SK-N-SH (cell line): Measurements from ENCODE around the gene ADAMTS4. TPM values are rescaled to one million over a fixed set of nuclear protein-coding genes. Genes with fewer than 3 reads are reported as not detected.

Experiments
- CTCF ChIA-PET: fragments of 300-600, 350-600 bp; formaldehyde crosslinking; extraction: SDS; loops from one replicate; lab custom pipeline; 2021; lab: Yijun Ruan, JAX
- POLR2A ChIA-PET: fragments of 350-600 bp; sonication (Branson Sonifier 250); formaldehyde crosslinking; extraction: SDS; loops from one replicate; lab custom pipeline; 2020; ENCODE audit warnings: antibody characterized with exemption, inconsistent platforms; lab: Yijun Ruan, JAX
- DNase-seq: peaks from one replicate; pipeline ENCODE4 v3.0.0; 2012
- H2AFZ ChIP-seq: fragments of 200-600 bp; sonication (generic); 2 replicates; pipeline ENCODE4 v1.8.1; 2016; ENCODE audit warnings: antibody characterized with exemption, mild to moderate bottlenecking, low read depth
- H3F3A ChIP-seq: fragments of 200-600 bp; sonication (generic); replicated peaks from 2 replicates; pipeline ENCODE3; 2016; ENCODE audit warnings: antibody characterized with exemption, mild to moderate bottlenecking; ENCODE audit not compliant: insufficient read depth
- H3K27ac ChIP-seq, 2 experiments: fragments of 200-500 bp in 1 of 2; fragments of 200-600 bp in 1 of 2; sonication (Bioruptor generic) in 1 of 2; sonication (generic), shearing (Covaris generic) in 1 of 2; 2 replicates each; pipeline versions ENCODE4 v1.5.1 to v1.6.1; 2014 to 2016; ENCODE audit warnings: low read depth in 2 of 2, inconsistent platforms in 1 of 2, low read length in 1 of 2, mild to moderate bottlenecking in 1 of 2, mixed read lengths in 1 of 2
- H3K27me3 ChIP-seq: fragments of 200-600 bp; sonication (generic), shearing (Covaris generic); 2 replicates; pipeline ENCODE4 v1.6.1; 2016; ENCODE audit warnings: mixed run types; ENCODE audit not compliant: insufficient read depth
- H3K36me3 ChIP-seq, 2 experiments: fragments of 200-500 bp in 1 of 2; fragments of 200-600 bp in 1 of 2; sonication (Bioruptor generic) in 1 of 2; sonication (generic) in 1 of 2; replicated peaks in 1 of 2; 2 replicates each; pipeline versions ENCODE3 to v1.5.1; 2014 to 2016; ENCODE audit warnings: low read length in 1 of 2, mild to moderate bottlenecking in 1 of 2; ENCODE audit not compliant: insufficient read depth in 2 of 2, control insufficient read depth in 1 of 2
- H3K4me1 ChIP-seq, 2 experiments: fragments of 200-500 bp in 1 of 2; fragments of 200-600 bp in 1 of 2; sonication (Bioruptor generic) in 1 of 2; sonication (generic), shearing (Covaris generic) in 1 of 2; 2 replicates each; pipeline versions ENCODE4 v1.5.1 to v1.6.1; 2014 to 2016; ENCODE audit warnings: low read depth in 1 of 2, low read length in 1 of 2, mixed run types in 1 of 2; ENCODE audit not compliant: insufficient read depth in 2 of 2, control insufficient read depth in 1 of 2
- H3K4me2 ChIP-seq: fragments of 200-600 bp; sonication (generic), shearing (Covaris generic); 2 replicates; pipeline ENCODE4 v1.6.1; 2017; ENCODE audit warnings: mixed run types
- H3K4me3 ChIP-seq, 2 experiments: fragments of 200-500 bp in 1 of 2; fragments of 200-600 bp in 1 of 2; sonication (Bioruptor generic) in 1 of 2; sonication (generic), shearing (Covaris generic) in 1 of 2; 2 replicates each; pipeline versions ENCODE4 v1.5.1 to v1.8.1; 2014 to 2016; ENCODE audit warnings: low read depth in 2 of 2, inconsistent platforms in 1 of 2, low read length in 1 of 2, mild to moderate bottlenecking in 1 of 2, mixed read lengths in 1 of 2, moderate library complexity in 1 of 2
- H3K79me2 ChIP-seq: fragments of 200-600 bp; sonication (generic); 2 replicates; pipeline ENCODE4 v1.8.1; 2017; ENCODE audit warnings: mild to moderate bottlenecking; ENCODE audit not compliant: insufficient read depth
- H3K9ac ChIP-seq: fragments of 200-600 bp; sonication (generic); 2 replicates; pipeline ENCODE4 v1.6.1; 2017; ENCODE audit warnings: mixed run types
- H3K9me2 ChIP-seq: fragments of 200-600 bp; sonication (generic); 2 replicates; pipeline ENCODE4 v1.6.1; 2017; ENCODE audit warnings: mixed run types
- H3K9me3 ChIP-seq: fragments of 200-600 bp; sonication (generic); 2 replicates; pipeline ENCODE4 v1.6.1; 2017; ENCODE audit warnings: mixed run types, mild to moderate bottlenecking, moderate library complexity
- H4K20me1 ChIP-seq: fragments of 200-600 bp; sonication (generic); 2 replicates; pipeline ENCODE4 v1.6.1; 2017; ENCODE audit warnings: mild to moderate bottlenecking, mixed run types; ENCODE audit not compliant: insufficient read depth
- CHD2 ChIP-seq: fragments of 150-350 bp; IDR thresholded peaks from 2 replicates; pipeline ENCODE4 v1.6.1; 2018; ENCODE audit warnings: low read length; ENCODE audit not compliant: partially characterized antibody
- ELF1 ChIP-seq: IDR thresholded peaks from 2 replicates; pipeline ENCODE4 v1.4.0; 2012
- EZH2phosphoT487 ChIP-seq: fragments of 200-600 bp; sonication (generic); IDR thresholded peaks from 2 replicates; pipeline ENCODE4 v1.6.1; 2017; ENCODE audit warnings: low read depth, mixed run types, mild to moderate bottlenecking, antibody characterized with exemption, moderate library complexity, borderline replicate concordance
- FOSL2 ChIP-seq: IDR thresholded peaks from 2 replicates; pipeline ENCODE4 v1.4.0; 2012; ENCODE audit warnings: low read depth, mild to moderate bottlenecking, moderate library complexity, borderline replicate concordance
- FOXJ3 ChIP-seq: sonication (generic); formaldehyde crosslinking; IDR thresholded peaks from 2 replicates; pipeline ENCODE4 v1.5.1; 2020; ENCODE audit warnings: mild to moderate bottlenecking, missing genetic modification reagents
- FOXM1 ChIP-seq: IDR thresholded peaks from 2 replicates; pipeline ENCODE4 v1.4.0; 2012; ENCODE audit warnings: low read depth, mild to moderate bottlenecking
- GABPA ChIP-seq: IDR thresholded peaks from 2 replicates; pipeline ENCODE4 v1.4.0; 2012; ENCODE audit warnings: low read depth, mild to moderate bottlenecking
- GATA2 ChIP-seq: sonication (generic); formaldehyde crosslinking; IDR thresholded peaks from 2 replicates; pipeline ENCODE4 v1.5.0; 2020; ENCODE audit warnings: mild to moderate bottlenecking, missing genetic modification reagents
- MAX ChIP-seq: IDR thresholded peaks from 2 replicates; pipeline ENCODE4 v1.4.0; 2012; ENCODE audit warnings: low read depth
- MEF2A ChIP-seq: IDR thresholded peaks from 2 replicates; pipeline ENCODE4 v1.4.0; 2012; ENCODE audit warnings: low read depth, borderline replicate concordance
- NRF1 ChIP-seq: IDR thresholded peaks from 2 replicates; pipeline ENCODE4 v1.6.1; 2012; ENCODE audit warnings: low read depth, mild to moderate bottlenecking, low read length
- PBX3 ChIP-seq: IDR thresholded peaks from 2 replicates; pipeline ENCODE4; 2012
- RAD21 ChIP-seq: IDR thresholded peaks from 2 replicates; pipeline ENCODE4 v1.6.1; 2012; ENCODE audit warnings: mild to moderate bottlenecking, low read length
- RCOR1 ChIP-seq: fragments of 150-350 bp; IDR thresholded peaks from 2 replicates; pipeline ENCODE4 v1.6.1; 2017; ENCODE audit warnings: antibody characterized with exemption, low read length
- RFX5 ChIP-seq: IDR thresholded peaks from 2 replicates; pipeline ENCODE4 v1.6.1; 2012; ENCODE audit warnings: mild to moderate bottlenecking, improper control_type of control experiment, low read length
- SIN3A ChIP-seq: IDR thresholded peaks from 2 replicates; pipeline ENCODE4 v1.6.1; 2012; ENCODE audit warnings: low read depth, mild to moderate bottlenecking, low read length, moderate library complexity, borderline replicate concordance
- SMC3 ChIP-seq: IDR thresholded peaks from 2 replicates; pipeline ENCODE4 v1.6.1; 2012; ENCODE audit warnings: low read depth, low read length, improper control_type of control experiment
- TAF1 ChIP-seq: IDR thresholded peaks from 2 replicates; pipeline ENCODE4 v1.6.1; 2012; ENCODE audit warnings: low read depth, mild to moderate bottlenecking, low read length, moderate library complexity, borderline replicate concordance
- TEAD4 ChIP-seq: IDR thresholded peaks from 2 replicates; pipeline ENCODE4 v1.4.0; 2012; ENCODE audit warnings: mild to moderate bottlenecking, borderline replicate concordance; ENCODE audit not compliant: insufficient read depth
- YY1 ChIP-seq: IDR thresholded peaks from 2 replicates; pipeline ENCODE4 v1.4.0; 2012; ENCODE audit warnings: low read depth, mild to moderate bottlenecking
- WGBS: methylation state at CpG from one replicate; pipeline ENCODE4 v1.1.6; 2017; ENCODE audit warnings: low lambda C conversion rate; 5-methylcytosine and 5-hydroxymethylcytosine counted together
- polyA plus RNA-seq, 3 experiments: library from polyadenylated mRNA; depleted of rRNA; stranded (reverse); fragments of >200 nt; gene quantifications; 2 replicates each; pipeline ENCODE4 v1.2.3, GENCODE V29; 2012
- TF ChIP-seq, protein P1 (sequence below): fragments of 200-600 bp; sonication (generic); IDR thresholded peaks from 2 replicates; pipeline ENCODE4 v1.6.1; 2017; ENCODE audit warnings: antibody characterized with exemption, mild to moderate bottlenecking, moderate library complexity

ADAMTS4 gene
- polyA plus RNA-seq, 1 of the 3 experiments (the other 2 are of a cell fraction) = 1.2 TPM

DNA sequence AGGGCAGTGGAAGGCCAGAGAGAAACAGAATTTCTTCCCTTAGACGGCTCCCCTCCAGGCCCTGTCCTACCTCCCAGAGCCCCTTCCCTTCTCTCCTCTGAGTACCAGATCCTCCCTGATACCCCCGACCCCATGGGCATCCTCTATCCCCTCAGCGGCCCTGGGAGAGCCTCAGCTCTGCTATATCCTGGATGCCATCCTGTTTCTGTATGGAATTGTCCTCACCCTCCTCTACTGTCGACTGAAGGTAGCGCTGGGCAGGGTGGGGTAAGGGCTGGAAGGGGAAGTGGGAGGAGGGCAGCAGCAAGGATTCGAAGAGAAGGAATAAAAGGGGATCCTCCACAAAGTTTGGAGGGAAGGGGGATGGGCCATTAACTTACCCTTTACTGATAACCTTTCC lies 19.0 kb upstream of the ADAMTS4 start:
- Histone ChIP-seq H3K36me3 (peaks cover 16 to 19% of the 10 kb centered on the region in 2 experiments), H3K27ac (no peak overlapping the region; a peak in 1 of 4 replicates), H3K27me3 (no peaks in the 10 kb centered on the region), H3K9me2 (no peaks in the 10 kb centered on the region), H4K20me1 (no peaks in the 10 kb centered on the region), H3K4me2 (no peak overlapping the region), H3K4me1 (no peaks in the 10 kb centered on the region; a peak in 1 of 4 replicates), H3K9ac (no peak overlapping the region), H3K79me2 (no peaks in the 10 kb centered on the region), H2AFZ (no peak overlapping the region), H3K4me3 (no peak overlapping the region), H3F3A (no peaks in the 10 kb centered on the region), H3K9me3 (no peaks in the 10 kb centered on the region)
- TF ChIP-seq FOSL2 (no peak), TEAD4 (no peak), SIN3A (no peak), ELF1 (no peak), MEF2A (no peak), FOXJ3 (CRISPR knock-in tag) (no peak), RCOR1 (no peak), NRF1 (no peak), SMC3 (no peak), MAX (no peak), GABPA (no peak), GATA2 (CRISPR knock-in tag) (no peak), CHD2 (no peak), RAD21 (no peak), FOXM1 (no peak), RFX5 (no peak), YY1 (no peak)
- POLR2A ChIA-PET = no interaction called here
- 81% methylated on average over 6 of the region's 6 CpGs for WGBS
- CTCF ChIA-PET = interaction anchor here (1.2 to 6.0 kb wide), 4 partner anchors 8 to 164 kb away, joined by 3 to 40 read pairs (median 18); partner anchors contain the start of genes NDUFS2 and TOMM40L
- DNase-seq = no peak

- no peak for DNase-seq
- H3K27me3 ChIP-seq = no peaks in the 10 kb centered on the region
- H3K4me3 ChIP-seq = no peak overlapping the region
- no peaks in the 10 kb centered on the region for H3K9me3 ChIP-seq
- 54% methylated on average over 6 of the region's 7 CpGs for WGBS
- ChIA-PET POLR2A (interaction anchor here (1.6 kb wide), 1 partner anchor 15 kb away, joined by 4 read pairs; the partner anchor contains the start of gene NDUFS2), CTCF (interaction anchor here (1.2 to 6.0 kb wide), 5 partner anchors 9 to 165 kb away, joined by 3 to 32 read pairs (median 4); partner anchors contain the start of genes NDUFS2 and TOMM40L)
- no peaks in the 10 kb centered on the region for H3F3A ChIP-seq
- H3K9ac ChIP-seq = peak overlapping the region; percentile 25; the same call in 1 of the 2 replicates
- no peaks in the 10 kb centered on the region for H3K9me2 ChIP-seq
- H3K79me2 ChIP-seq = no peaks in the 10 kb centered on the region
- H4K20me1 ChIP-seq = no peaks in the 10 kb centered on the region
- H3K27ac ChIP-seq = peak overlapping the region in 1 of 2 experiments; percentile 43; a peak in 2 of 4 replicates
- peaks cover 23 to 25% of the 10 kb centered on the region in 2 experiments for H3K36me3 ChIP-seq
- H2AFZ ChIP-seq = peak overlapping the region; percentile 71; the same call in 1 of the 2 replicates
- no peak overlapping the region for H3K4me2 ChIP-seq
- no peaks in the 10 kb centered on the region; a peak in 1 of 4 replicates for H3K4me1 ChIP-seq
- TF ChIP-seq PBX3 (no peak), EZH2phosphoT487 (no peak), YY1 (no peak), RFX5 (no peak), TAF1 (no peak), MEF2A (no peak), FOXJ3 (CRISPR knock-in tag) (no peak), FOXM1 (no peak), RCOR1 (no peak)
- TF ChIP-seq, protein P1, sequence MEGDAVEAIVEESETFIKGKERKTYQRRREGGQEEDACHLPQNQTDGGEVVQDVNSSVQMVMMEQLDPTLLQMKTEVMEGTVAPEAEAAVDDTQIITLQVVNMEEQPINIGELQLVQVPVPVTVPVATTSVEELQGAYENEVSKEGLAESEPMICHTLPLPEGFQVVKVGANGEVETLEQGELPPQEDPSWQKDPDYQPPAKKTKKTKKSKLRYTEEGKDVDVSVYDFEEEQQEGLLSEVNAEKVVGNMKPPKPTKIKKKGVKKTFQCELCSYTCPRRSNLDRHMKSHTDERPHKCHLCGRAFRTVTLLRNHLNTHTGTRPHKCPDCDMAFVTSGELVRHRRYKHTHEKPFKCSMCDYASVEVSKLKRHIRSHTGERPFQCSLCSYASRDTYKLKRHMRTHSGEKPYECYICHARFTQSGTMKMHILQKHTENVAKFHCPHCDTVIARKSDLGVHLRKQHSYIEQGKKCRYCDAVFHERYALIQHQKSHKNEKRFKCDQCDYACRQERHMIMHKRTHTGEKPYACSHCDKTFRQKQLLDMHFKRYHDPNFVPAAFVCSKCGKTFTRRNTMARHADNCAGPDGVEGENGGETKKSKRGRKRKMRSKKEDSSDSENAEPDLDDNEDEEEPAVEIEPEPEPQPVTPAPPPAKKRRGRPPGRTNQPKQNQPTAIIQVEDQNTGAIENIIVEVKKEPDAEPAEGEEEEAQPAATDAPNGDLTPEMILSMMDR = no peak
Observed at GRCh38 chr1:161216945-161217712, 18.3 kb upstream of the ADAMTS4 start.
